Effector CD4-positive, alpha-beta T cell (primary cell): ENCODE measurements around the gene SDC4.

Source experiments
- DNase-seq: peaks from one replicate; pipeline ENCODE4 v3.0.0-alpha.2; 2020

SDC4 gene

GRCh38 chr20:45293041-45294002, 54.9 kb downstream of the SDC4 start:
- DNase-seq, result peak; percentile 71

- DNase-seq, result no peak
These were observed 55.9 kb downstream of the SDC4 start for GRCh38 chr20:45292343-45292742.

GRCh38 chr20:45291526-45291925, 56.7 kb downstream of the SDC4 start:
- no peak for DNase-seq

- peak; percentile 32 for DNase-seq
These were observed 57.4 kb downstream of the SDC4 start for GRCh38 chr20:45290677-45291355.

- no peak for DNase-seq
These were observed 58.1 kb downstream of the SDC4 start for GRCh38 chr20:45289942-45290676.

GRCh38 chr20:45288860-45289259, 59.4 kb downstream of the SDC4 start:
- DNase-seq, result no peak

GRCh38 chr20:45288376-45288775, 59.8 kb downstream of the SDC4 start:
- no peak for DNase-seq

- DNase-seq, result no peak
These were observed 64.6 kb downstream of the SDC4 start for GRCh38 chr20:45283551-45284057.

- no peak for DNase-seq
These were observed 65.3 kb downstream of the SDC4 start for GRCh38 chr20:45282700-45283550.

GRCh38 chr20:45279992-45280391, 68.2 kb downstream of the SDC4 start:
- DNase-seq, result no peak

- DNase-seq, result no peak
These were observed 72.9 kb downstream of the SDC4 start for GRCh38 chr20:45275338-45275737.
